GM23338 (cell line): ENCODE data around the gene ANAPC2. TPM values are rescaled to one million over a fixed set of nuclear protein-coding genes. Genes with fewer than 3 reads are reported as not detected.

Source experiments
- ATAC-seq: fragments of 200-7000 bp; cut with Tn5 transposase; 3 replicates; pipeline ENCODE4 v1.9.1; 2020
- DNase-seq: peaks from one replicate; pipeline ENCODE4 v3.0.0-alpha.2; 2015; ENCODE audit warnings: low spot score
- H2AFZ ChIP-seq: fragments of 200-600 bp; sonication (generic); 2 replicates; pipeline ENCODE4 v1.8.0; 2016; ENCODE audit warnings: antibody characterized with exemption, mild to moderate bottlenecking, moderate library complexity
- H3F3A ChIP-seq: fragments of 200-600 bp; sonication (generic); replicated peaks from 2 replicates; pipeline ENCODE4 v1.8.0; 2017; ENCODE audit warnings: antibody characterized with exemption, mixed run types, low read depth
- H3K27ac ChIP-seq: fragments of 200-600 bp; sonication (generic); 2 replicates; pipeline ENCODE4 v1.6.1; 2016; ENCODE audit warnings: low read depth
- H3K27me3 ChIP-seq: fragments of 200-600 bp; sonication (generic); 2 replicates; pipeline ENCODE4 v1.8.0; 2016; ENCODE audit warnings: mild to moderate bottlenecking, mixed run types, moderate library complexity; ENCODE audit not compliant: insufficient read depth
- H3K36me3 ChIP-seq: fragments of 200-600 bp; sonication (generic); 2 replicates; pipeline ENCODE4 v1.8.0; 2016; ENCODE audit warnings: mild to moderate bottlenecking; ENCODE audit not compliant: insufficient read depth
- H3K4me1 ChIP-seq: fragments of 200-600 bp; sonication (generic); 2 replicates; pipeline ENCODE4 v1.8.0; 2016; ENCODE audit warnings: mild to moderate bottlenecking, moderate library complexity; ENCODE audit not compliant: insufficient read depth
- H3K4me2 ChIP-seq: fragments of 200-600 bp; sonication (generic); 2 replicates; pipeline ENCODE4 v1.7.1; 2017; ENCODE audit warnings: mixed run types
- H3K4me3 ChIP-seq: fragments of 200-600 bp; sonication (generic); 2 replicates; pipeline ENCODE4 v1.6.1; 2016; ENCODE audit warnings: mixed run types
- H3K79me2 ChIP-seq: fragments of 200-600 bp; sonication (generic); replicated peaks from 2 replicates; pipeline ENCODE4 v1.8.0; 2017; ENCODE audit warnings: mild to moderate bottlenecking; ENCODE audit not compliant: insufficient read depth
- H3K9me2 ChIP-seq: fragments of 200-600 bp; sonication (generic); 2 replicates; pipeline ENCODE4 v1.8.0; 2017; ENCODE audit not compliant: insufficient read depth
- H4K20me1 ChIP-seq: fragments of 200-600 bp; sonication (generic); replicated peaks from 2 replicates; pipeline ENCODE4 v1.8.0; 2017; ENCODE audit warnings: mild to moderate bottlenecking; ENCODE audit not compliant: insufficient read depth
- H3K27ac Mint-ChIP-seq: 2 replicates; pipeline ENCODE4 v1.8.0; 2020; ENCODE audit warnings: inconsistent platforms, mild to moderate bottlenecking, moderate library complexity, mixed read lengths
- H3K27me3 Mint-ChIP-seq: 3 replicates; pipeline ENCODE4 v1.8.0; 2022; ENCODE audit warnings: low read depth, mild to moderate bottlenecking, moderate library complexity, mixed read lengths, inconsistent platforms; ENCODE audit not compliant: insufficient read depth, poor library complexity
- H3K36me3 Mint-ChIP-seq: 3 replicates; pipeline ENCODE4 v1.8.0; 2021; ENCODE audit warnings: low read depth, mild to moderate bottlenecking, inconsistent platforms, moderate library complexity, mixed read lengths
- H3K4me1 Mint-ChIP-seq: 3 replicates; pipeline ENCODE4 v1.8.0; 2020; ENCODE audit warnings: mild to moderate bottlenecking, inconsistent platforms, mixed read lengths
- H3K4me3 Mint-ChIP-seq: 3 replicates; pipeline ENCODE4 v1.8.0; 2021; ENCODE audit warnings: moderate library complexity, mild to moderate bottlenecking, inconsistent platforms, mixed read lengths
- H3K9me3 Mint-ChIP-seq: 3 replicates; pipeline ENCODE4 v1.8.0; 2020; ENCODE audit warnings: moderate library complexity, mild to moderate bottlenecking, inconsistent platforms, mixed read lengths
- CTCF ChIP-seq, 2 experiments: fragments of 200-600 bp in 1 of 2; sonication (generic) in 1 of 2; conservative IDR thresholded peaks; 2 replicates each; pipeline versions ENCODE4 v1.5.1 to v1.6.1; 2016 to 2017; ENCODE audit warnings: antibody characterized with exemption in 2 of 2, low read depth in 2 of 2, mild to moderate bottlenecking in 2 of 2, moderate library complexity in 1 of 2
- EZH2phosphoT487 ChIP-seq: fragments of 200-600 bp; sonication (generic); IDR thresholded peaks from one replicate; pipeline ENCODE4 v1.8.1; 2018; ENCODE audit warnings: antibody characterized with exemption; ENCODE audit not compliant: unreplicated experiment
- ZNF331 ChIP-seq: fragments of 250-450 bp; sonication (Bioruptor Pico); IDR thresholded peaks from 2 replicates; pipeline ENCODE4 v1.5.0; 2020; ENCODE audit warnings: low read depth, mild to moderate bottlenecking, moderate library complexity
- polyA plus RNA-seq: library from polyadenylated mRNA; unstranded; fragments of >200 nt; fragmentation: Nextera tagmentation; extraction: Ambion mirVana; gene quantifications from 2 replicates; pipeline ENCODE4 v1.2.1, GENCODE V29; 2016
- total RNA-seq: library from RNA; depleted of rRNA; stranded (reverse); fragments of >200 nt; shearing (Covaris generic); gene quantifications from 2 replicates; pipeline ENCODE4 v1.2.3, GENCODE V29; 2014
- TF ChIP-seq, protein P1 (sequence below): fragments of 250-450 bp; sonication (Bioruptor Pico); IDR thresholded peaks from 2 replicates; pipeline ENCODE4 v1.5.0; 2020; ENCODE audit warnings: mild to moderate bottlenecking, moderate library complexity

The ANAPC2 gene
- total and polyA plus RNA-seq, 2 experiments from 2014 or later, result 16.4 to 42.9 TPM

GRCh38 chr9:137215196-137215986 lies 27.0 kb upstream of the ANAPC2 start:
- TF ChIP-seq EZH2phosphoT487 (no peak), CTCF (conservative IDR thresholded peaks at IDR 0.05; ENCODE audit: low read depth in 2 of 2) (no peak), ZNF331 (CRISPR knock-in tag) (no peak)
- TF ChIP-seq, protein P1, sequence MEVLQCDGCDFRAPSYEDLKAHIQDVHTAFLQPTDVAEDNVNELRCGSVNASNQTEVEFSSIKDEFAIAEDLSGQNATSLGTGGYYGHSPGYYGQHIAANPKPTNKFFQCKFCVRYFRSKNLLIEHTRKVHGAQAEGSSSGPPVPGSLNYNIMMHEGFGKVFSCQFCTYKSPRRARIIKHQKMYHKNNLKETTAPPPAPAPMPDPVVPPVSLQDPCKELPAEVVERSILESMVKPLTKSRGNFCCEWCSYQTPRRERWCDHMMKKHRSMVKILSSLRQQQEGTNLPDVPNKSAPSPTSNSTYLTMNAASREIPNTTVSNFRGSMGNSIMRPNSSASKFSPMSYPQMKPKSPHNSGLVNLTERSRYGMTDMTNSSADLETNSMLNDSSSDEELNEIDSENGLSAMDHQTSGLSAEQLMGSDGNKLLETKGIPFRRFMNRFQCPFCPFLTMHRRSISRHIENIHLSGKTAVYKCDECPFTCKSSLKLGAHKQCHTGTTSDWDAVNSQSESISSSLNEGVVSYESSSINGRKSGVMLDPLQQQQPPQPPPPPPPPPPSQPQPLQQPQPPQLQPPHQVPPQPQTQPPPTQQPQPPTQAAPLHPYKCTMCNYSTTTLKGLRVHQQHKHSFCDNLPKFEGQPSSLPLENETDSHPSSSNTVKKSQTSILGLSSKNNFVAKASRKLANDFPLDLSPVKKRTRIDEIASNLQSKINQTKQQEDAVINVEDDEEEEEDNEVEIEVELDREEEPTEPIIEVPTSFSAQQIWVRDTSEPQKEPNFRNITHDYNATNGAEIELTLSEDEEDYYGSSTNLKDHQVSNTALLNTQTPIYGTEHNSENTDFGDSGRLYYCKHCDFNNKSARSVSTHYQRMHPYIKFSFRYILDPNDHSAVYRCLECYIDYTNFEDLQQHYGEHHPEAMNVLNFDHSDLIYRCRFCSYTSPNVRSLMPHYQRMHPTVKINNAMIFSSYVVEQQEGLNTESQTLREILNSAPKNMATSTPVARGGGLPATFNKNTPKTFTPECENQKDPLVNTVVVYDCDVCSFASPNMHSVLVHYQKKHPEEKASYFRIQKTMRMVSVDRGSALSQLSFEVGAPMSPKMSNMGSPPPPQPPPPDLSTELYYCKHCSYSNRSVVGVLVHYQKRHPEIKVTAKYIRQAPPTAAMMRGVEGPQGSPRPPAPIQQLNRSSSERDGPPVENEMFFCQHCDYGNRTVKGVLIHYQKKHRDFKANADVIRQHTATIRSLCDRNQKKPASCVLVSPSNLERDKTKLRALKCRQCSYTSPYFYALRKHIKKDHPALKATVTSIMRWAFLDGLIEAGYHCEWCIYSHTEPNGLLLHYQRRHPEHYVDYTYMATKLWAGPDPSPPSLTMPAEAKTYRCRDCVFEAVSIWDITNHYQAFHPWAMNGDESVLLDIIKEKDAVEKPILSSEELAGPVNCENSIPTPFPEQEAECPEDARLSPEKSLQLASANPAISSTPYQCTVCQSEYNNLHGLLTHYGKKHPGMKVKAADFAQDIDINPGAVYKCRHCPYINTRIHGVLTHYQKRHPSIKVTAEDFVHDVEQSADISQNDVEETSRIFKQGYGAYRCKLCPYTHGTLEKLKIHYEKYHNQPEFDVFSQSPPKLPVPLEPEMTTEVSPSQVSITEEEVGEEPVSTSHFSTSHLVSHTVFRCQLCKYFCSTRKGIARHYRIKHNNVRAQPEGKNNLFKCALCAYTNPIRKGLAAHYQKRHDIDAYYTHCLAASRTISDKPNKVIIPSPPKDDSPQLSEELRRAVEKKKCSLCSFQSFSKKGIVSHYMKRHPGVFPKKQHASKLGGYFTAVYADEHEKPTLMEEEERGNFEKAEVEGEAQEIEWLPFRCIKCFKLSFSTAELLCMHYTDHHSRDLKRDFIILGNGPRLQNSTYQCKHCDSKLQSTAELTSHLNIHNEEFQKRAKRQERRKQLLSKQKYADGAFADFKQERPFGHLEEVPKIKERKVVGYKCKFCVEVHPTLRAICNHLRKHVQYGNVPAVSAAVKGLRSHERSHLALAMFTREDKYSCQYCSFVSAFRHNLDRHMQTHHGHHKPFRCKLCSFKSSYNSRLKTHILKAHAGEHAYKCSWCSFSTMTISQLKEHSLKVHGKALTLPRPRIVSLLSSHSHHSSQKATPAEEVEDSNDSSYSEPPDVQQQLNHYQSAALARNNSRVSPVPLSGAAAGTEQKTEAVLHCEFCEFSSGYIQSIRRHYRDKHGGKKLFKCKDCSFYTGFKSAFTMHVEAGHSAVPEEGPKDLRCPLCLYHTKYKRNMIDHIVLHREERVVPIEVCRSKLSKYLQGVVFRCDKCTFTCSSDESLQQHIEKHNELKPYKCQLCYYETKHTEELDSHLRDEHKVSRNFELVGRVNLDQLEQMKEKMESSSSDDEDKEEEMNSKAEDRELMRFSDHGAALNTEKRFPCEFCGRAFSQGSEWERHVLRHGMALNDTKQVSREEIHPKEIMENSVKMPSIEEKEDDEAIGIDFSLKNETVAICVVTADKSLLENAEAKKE (CRISPR knock-in tag), result no peak
- Histone ChIP-seq H3F3A (0 out of 2 replicates have a peak, but pooled peaks cover 3% of the 10 kb centered on the region), H3K27ac (no peak overlapping the region), H3K9me2 (no peaks in the 10 kb centered on the region), H3K79me2 (no peaks in the 10 kb centered on the region), H3K36me3 (no peaks in the 10 kb centered on the region), H3K27me3 (no peaks in the 10 kb centered on the region), H4K20me1 (no peaks in the 10 kb centered on the region; the same call in 1 of the 2 replicates), H3K4me2 (no peak overlapping the region), H2AFZ (no peak overlapping the region), H3K4me3 (no peak overlapping the region), H3K4me1 (0 out of 2 replicates have a peak, but pooled peaks cover 3% of the 10 kb centered on the region)
- Mint-ChIP-seq H3K9me3 (no peaks in the 10 kb centered on the region; the same call in 2 of the 3 replicates), H3K4me1 (peaks cover 7% of the 10 kb centered on the region; the same call in 2 of the 3 replicates), H3K27me3 (no peaks in the 10 kb centered on the region), H3K4me3 (no peak overlapping the region), H3K36me3 (peaks cover 5% of the 10 kb centered on the region; the same call in 2 of the 3 replicates), H3K27ac (no peak overlapping the region)
- ATAC-seq (no peak), DNase-seq (no peak)
